SHP77 (cell line): ENCODE data around the gene UBASH3A.

Experiments used
- DNase-seq, 2 experiments: peaks; one replicate each; lab custom pipeline; 2025; lab: John Stamatoyannopoulos, UW

The UBASH3A gene

DNA sequence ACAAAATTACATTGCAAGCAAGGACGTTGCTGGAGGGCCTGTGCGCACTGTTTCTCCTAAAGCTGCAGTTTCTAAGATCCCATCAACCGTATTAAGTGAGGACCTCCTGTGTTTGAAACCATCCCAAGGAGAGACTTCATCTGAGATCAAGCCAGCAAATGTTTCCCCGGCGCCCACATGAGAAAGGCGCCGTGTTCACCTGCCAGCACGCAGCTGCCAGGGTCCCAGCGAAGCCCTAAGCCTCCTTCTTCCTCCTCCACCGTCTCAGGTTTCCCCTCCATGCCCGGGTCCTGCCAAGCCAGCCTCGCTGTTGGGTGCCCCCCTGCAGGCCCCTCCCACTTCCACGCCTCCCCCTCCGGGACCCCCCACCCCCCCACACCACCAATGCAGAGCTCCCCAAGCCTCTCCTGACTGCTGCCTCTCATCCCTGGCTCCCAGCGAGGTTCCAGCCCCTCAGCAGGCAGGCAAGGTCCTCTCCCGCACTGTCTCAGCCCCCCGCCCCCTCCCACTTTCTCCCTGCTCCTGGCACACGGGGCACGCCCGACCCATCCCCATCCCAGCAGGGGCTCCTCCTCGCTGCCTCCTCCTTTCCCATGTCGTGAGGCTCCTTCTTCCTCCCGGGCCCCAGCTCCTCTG, 28.7 kb upstream of the UBASH3A start:
- DNase-seq = no peak

DNA sequence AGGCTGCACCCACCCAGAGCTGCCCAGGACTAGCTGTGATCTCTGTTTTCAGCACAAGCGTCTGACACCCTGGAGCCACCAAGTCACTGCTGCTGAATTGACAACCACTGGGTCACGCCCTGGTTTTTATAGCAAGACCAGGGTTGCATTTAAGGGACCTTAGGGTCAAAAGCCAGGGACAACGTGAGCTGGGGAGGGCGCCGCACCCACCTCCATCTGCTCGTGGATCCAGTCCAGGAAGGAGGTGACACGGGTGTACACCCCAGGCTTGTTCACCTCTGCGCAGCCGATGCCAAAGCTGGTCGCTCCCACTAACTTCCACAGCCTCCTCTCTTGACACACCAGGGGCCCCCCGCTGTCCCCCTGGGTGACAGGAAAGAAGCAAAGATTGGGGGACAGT, 28.2 kb upstream of the UBASH3A start:
- DNase-seq = no peak

DNA sequence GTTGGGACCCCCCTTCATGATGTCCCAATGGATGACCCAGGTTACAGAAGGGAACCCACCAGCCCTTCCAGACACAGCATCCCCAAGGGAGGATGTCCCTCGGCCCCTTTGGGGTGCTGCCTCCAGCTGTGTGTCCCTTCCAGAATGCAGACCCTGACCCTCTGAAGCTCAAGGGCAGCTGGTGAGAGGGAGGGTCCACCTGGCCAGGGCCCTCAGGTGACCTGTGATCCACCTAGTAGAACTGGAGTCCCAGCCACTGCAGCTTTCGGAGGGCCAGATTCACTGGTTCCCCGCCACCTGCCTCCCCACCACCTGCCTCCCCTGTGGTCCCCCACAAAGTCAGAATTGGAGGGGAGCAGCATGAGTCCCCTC, 27.8 kb upstream of the UBASH3A start:
- DNase-seq = no peak

DNA sequence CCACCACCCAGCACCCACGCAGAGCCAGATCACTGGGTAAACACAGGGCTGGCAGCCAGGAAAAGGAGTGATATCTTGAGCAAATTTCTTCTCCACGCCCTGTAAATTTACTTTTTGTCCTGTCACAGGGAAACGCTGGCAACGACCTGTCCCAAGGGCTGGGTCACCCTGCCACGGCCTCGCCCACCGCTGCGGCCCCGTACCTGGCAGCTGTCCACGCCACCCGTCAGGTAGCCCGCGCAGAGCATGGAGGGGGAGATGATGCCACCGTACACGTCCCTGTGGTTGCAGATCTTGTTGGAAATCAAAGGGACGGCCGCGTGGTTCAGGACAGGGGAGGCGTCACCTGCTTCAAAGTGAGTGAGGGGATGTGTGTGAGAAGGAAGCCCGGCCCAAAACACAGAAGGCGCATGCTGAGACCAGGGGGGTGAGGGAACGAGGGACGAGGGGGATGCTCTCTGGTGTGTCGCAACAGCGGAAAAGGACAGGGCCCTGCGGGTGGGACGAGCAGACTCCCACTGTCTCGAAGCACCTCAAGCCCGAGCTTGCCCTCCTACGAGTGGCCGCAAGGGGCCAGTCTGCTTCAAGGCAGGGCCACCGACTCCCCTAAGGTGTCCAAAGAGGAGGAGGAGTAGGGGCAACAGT, 27.2 kb upstream of the UBASH3A start:
- DNase-seq = no peak

DNA sequence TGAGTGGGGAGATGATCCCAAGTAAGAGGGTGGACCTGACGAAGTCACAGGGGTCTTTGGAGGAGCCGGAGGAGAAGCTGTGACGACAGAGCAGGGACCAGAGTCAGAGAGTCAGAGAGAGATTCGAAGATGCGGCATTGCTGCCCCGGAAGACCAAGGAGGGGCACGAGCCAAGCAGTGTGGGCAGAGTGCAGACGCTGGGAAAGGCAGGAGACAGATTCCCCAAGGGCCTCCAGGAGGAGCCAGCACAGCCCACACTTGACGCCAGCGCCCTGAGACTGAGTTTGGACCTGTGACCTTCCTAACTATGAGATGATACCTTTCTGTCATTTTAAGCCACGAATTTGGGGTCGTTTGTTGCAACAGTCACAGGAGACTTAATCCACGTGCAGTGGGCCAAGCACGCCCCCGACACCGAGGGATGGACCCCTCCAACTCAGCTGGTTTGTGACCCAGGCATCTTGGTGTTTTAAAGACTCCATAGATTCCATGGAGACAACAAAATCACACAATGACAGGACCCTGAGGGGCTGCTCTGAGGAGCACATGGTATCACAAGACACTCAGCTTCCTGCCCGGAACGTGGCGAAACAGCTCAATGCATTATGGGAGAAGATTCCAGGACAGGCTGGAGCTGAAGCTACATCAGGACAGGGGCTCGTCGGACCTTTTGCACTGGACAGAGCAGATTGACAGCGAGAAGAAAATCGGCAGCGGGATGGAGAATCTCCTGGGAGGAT, 26.3 kb upstream of the UBASH3A start:
- DNase-seq = no peak

DNA sequence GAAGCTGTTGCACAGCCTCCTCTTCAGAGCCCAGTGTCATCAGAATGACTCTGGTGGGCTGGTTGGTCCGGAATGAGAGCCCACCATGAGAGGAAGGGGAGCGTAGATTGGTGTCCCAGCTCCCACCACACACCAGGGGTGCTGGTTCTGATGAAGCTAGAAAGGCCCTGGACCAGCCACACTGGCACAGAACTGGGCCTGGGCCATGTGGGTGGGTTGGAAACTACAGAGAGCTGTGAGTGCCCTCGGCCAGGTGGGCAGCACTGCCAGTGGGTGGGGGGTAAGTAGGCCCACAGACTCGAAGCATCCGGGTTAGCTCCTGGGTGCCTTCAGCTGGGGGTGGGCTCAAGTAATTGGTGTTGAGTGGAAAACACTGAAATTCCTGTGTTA, 25.8 kb upstream of the UBASH3A start:
- DNase-seq = no peak

DNA sequence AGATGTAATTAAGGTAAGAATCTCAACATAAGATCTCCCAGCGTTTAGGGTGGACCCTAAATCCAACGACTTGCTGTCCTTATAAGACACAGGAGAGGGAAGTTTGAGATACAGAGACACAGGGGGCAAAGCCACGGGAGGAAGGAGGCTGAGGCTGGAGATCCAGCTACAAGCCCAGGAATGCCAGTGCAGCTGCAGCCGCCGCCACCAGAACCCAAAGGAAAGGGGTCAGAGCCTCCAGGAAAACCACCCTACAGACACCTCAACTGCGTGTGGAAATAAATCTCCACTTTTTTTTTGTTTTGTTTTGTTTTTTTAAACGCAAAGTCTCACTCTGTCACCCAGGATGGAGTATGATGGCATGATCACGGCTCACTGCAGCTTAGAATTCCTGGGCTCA, 25.3 kb upstream of the UBASH3A start:
- DNase-seq = no peak

DNA sequence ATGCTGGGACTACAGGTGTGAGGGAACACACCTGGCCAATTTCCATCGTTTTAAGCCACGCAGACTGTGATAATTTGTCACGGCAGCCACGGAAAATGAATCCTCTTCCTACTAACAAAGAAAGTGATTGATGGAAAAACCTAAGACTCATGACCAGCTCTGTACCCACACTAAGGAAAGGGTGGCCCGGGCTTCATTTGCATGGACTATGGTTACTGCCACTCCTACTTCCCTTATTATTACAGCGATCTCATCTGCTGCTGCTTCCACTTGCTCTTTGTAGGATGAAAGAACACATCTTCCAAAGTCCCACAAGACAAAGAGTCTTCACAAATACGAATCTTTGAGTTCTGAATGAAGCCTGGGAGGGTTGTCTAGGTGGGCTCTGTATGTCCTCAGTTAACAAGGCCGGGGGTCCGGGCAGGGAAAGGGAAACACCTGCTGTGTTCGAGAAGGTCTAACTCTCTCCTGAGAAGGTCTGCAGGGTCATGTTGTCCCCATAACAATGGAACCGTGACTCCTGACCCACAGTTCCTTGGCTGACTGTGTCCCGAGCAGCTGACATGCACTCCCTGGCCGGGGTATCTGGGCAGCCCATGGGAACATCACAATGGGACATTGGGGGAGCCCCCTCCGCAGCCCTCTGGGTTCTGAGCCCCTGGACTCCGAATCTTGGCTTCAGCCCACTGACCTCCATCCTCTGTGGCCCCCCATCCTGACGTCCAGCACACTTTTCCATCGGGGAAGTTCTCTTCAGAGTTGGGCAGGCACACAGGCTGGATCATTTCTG, 24.1 kb upstream of the UBASH3A start:
- DNase-seq = no peak

DNA sequence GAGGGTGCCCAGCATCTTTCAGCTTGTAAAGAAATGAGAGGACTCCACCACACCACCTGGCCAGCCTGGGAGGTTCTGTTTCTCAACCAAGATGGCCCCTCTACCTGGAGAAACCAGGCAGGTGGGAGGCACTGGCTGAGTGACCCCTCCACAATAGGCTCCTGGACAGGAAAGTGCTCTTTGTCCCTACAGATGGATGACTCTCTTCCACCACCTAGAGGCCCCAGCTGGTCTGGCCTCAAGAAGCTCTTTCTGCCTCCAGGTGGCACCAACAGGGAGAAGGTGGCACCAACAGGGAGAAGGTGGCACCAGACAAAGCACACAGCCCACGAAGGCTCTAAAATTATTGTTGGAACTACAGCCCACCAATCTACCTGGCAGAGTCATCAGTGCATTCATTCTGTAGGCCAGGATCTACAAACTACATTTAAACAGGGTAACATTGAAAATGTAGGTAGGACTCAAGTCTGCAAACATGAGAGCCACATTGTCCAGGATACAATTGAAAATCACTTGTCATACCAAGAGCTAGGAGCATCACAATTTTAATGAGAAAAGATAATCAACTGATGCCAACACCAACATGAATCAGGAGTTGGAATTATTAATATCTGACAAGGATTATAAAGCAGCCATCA, 22.2 kb upstream of the UBASH3A start:
- peak; percentile 42 to 46 for DNase-seq

DNA sequence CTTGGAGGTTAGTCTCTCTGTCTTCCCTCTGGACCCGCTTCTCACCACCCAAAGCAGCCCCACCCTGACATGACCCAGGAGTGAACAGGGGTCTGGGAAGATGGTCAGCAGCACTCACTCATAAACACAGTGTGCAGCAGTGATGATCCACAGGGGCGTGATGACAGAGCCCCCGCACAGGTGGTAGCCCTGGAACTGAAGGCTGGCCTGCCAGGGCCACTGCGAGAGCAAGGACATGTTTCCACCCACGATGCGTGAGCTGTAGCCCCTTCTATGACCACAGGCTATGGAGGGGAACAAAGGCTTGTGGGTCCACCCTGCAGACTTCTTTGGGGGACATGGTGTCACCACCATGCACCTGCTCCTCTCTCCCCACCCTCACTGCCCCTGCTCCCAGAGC, 20.8 kb upstream of the UBASH3A start:
- no peak for DNase-seq

DNA sequence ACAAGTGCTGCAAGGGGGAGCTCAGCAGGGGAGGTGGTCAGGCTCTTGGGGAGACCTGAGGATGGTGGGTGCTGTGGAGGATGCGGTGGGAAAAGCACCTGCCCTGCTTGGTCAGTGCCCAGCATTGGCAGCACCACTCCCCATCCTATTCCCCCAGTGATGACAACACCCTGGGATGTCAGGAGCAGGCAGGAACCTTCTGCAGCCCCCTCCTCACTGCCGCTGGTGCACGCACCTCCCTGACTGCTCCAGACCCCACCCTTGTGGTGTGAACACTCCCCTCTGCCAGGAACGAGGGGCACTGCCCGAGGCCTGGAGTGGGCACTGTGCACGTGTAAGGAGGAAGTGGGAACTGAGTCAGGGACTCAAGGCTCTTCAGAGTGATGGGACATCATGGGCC, 20.4 kb upstream of the UBASH3A start:
- no peak for DNase-seq

DNA sequence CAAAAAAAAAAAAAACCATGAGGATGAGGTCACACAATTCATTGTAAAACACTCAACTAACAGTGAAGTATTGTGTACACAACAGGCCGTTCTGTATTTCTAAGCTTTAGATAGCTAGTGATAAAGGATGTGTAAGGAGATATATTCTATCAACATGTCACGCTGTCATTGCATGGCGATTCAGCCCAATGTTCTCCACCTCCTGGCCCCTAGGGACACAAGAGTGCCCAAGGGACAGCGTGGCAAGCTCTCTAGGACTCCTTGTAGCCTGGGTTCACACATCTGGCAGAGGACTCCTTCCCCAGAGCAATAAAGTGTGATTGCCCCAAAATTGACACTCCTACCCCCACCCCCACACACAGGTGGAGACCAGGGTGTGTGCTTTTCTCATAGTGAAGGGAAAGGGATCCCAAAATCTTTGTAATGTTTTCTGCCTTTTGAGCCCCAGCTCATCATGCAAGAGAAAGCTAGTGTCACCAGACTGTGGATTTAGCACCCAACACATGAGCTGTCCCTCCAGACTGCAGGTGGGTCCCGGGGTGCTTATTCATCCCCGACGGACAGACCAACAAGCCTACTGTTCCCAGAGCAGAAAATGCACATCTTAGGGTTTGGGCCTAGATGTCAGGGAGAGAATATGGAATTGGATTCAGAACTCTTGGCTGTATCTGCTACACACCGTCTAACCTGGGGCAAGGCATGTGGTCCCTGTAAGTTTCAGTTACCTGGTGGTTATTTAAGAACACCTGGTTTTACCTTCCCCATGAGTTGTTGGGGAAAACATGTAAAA, 19.4 kb upstream of the UBASH3A start:
- DNase-seq = no peak

DNA sequence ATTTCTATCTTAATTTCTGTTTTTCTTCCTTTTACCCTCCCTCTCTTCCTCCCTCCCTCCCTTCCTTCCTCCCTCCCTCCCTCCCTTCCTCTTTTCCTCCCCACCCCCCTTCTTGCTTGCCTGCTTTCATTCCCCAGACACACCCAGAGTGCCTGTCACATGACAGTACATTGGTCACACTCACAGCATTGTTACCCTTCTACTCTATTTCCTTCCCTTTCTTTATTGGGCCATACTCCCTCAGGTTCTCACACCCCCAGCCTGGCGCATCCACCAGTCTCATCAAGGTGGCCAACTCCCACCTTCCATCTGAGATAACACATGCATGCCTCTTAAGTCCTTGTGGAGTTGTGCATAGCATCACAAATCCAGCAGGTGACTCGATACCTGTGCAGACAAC, 18.7 kb upstream of the UBASH3A start:
- no peak for DNase-seq

DNA sequence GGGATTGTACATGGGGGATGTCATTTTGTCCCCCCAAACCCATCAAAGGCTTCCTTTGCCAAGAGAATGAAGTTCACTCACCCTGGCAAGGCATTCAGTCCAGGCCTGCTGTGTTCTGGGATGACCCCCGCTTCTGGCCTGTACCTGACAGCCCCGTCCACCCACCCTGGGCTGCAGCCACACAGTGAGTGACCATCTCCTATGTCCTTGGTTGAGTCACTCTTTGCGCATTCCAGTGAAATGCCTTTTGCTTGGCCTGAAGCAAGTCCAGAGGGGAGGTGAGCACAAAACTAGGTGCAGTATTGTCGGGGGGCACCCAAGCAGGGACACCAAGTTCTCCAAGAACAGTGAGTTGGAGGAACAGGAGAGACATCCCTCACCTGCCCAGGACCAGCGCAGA, 18.1 kb upstream of the UBASH3A start:
- no peak for DNase-seq

DNA sequence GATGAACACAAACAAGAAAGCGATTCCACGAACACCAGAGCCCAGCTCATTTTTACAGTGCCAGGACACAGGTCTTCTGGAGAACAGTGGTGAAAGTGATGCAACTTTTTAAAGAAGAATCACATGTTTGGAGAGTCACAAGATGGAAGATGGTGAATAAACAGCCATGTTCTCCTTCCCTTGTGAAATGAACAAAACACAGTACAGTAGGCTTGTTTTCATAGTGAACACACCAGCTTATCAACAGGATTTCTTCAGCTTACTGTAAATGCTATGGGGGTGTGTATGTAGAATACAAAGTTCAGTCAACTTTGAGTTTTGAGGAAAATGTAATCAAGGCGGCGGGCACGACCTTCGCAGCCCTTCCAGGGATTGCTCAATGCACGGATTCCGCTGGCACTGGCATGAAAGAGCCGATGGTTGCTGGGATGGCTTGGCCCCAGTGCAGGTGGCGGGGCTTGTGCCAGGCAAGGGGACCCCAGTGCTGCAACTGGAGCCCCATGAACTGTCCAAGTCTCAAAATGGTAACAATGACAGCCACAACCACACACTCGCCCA, 17.6 kb upstream of the UBASH3A start:
- no peak for DNase-seq

DNA sequence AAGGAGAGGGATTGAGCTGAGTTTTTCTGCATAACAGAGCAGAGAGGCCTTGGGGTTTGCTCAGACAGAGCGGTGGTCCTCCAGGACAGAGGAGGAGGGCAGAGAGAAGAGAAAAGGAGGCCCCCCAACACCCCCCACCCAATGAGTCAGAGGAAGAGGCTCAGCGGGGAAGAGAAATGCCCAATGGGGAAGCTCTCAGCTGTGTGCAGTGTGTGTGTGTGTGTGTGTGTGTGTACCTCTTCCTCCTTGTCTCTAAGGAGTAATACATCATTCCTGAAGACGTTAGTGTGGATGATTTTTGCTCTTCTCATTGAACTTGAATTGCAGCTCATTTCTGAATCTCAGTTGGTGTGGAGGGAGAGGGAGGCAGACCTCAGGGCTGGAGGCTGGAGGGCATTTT, 16.5 kb upstream of the UBASH3A start:
- DNase-seq = no peak

DNA sequence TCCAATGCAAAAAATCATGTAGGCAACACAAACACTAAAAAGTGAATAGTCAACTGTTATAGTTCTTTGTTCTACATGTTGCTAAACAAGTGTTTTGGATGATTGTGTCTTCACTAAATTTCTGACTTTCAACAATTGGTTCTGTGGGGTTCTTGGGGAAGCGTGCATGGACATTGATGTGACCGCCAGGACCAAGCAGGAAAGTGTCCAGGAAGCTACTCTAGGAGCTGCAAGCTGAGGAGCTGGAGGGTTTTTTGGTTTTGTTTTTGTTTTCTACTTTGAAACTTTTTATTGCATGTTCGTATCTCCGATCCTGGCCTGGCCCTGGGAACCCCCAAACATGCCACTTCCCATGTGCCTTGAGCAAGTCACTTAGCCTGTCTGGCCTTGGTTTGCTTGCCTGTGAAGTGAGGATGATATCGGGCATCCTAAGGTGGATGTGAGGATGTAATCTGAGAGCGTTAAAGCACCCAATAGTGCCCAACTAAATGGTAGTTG, 15.8 kb upstream of the UBASH3A start:
- DNase-seq = no peak

DNA sequence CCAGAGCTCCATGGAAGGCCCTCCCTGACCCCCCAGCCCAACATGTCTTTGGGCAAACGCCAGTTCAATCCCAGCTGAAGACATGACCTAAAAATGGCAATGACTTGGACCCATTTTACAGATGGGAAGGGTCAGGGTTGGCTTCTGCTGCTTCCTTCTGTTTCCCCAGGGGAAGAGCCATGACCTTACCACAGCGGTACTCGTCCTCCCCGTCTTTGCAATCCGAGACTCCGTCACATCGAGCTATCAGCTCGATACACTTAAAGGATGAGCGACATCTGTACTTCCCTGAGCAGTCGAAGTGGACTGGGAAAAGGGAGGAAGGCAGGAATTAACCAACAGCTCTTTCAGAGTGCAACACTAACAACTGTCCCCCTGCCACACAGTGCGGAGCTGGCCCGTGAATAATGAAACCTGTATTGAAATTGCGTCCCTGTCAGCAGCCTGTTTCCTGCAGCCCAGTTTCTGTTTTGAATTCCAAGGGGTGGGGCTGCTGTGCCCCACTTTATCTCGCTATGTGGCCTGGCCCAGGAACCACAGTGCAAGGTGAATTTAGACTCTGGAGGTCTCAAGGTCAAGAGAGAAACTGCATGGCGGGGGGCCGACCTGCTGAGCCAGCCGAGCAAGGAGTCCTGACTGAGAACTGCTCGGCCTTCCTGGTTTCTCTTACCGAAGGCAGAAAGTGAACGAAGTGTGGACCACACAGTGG, 14.8 kb upstream of the UBASH3A start:
- peak; percentile 18 to 48 for DNase-seq

DNA sequence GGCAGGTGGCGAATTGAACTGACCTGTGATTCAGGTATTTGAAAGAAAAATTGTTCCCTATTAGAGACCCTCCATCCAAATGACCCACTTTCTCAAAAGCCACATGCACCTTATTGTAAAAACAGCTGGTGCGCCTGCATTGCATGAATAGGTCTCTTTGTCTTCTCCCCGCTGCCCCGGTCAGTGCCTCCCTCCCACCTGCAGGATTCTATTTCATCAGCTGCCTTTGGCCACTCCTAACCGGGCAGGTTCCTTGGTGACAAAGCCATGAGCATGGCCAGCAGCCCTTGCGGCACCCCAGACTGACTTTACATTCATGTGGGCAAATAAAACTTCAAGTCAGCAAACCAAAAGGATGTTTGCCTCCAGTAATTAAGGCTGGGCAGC, 14.3 kb upstream of the UBASH3A start:
- DNase-seq = peak; percentile 76 to 81

DNA sequence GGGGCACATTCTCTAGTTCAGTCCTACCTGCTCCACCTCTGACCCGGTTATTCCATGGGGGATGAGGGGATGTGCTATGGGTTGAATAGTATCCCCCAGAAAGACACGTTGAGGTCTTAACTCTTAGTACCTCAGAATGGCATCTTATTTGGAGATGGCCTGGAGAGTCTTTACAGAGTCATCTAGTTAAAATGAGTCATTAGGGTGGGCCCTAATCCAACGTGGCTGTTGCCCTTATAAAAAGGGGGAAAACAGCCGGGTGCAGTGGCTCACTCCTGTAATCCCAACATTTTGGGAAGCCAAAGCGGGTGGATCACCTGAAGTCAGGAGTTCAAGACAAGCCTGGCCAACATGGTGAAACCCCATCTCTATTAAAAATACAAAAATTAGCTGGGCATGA, 13.5 kb upstream of the UBASH3A start:
- no peak for DNase-seq
